ENCODE results near the gene TSHB.

TSHB gene

DNA sequence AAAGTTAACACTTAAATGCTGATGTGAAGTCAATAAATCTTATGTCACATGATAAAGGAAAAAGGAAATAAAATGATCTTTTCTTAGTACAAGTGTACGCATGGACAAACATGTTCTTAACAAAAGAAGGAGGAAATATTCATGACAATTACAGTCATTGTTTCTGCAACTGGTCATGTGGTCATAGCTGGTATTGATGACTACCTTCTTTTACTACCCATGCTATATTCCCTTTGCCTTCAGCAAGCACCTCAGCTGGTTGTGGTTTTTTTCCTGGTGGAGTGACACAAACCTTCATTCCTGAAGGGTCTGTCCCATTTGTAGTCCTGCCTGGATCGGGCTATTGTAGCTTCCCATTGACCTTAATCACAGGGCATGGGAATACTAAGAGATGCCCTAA, 23.4 kb upstream of the TSHB start (continued):
- TF ChIP-seq, protein P1, sequence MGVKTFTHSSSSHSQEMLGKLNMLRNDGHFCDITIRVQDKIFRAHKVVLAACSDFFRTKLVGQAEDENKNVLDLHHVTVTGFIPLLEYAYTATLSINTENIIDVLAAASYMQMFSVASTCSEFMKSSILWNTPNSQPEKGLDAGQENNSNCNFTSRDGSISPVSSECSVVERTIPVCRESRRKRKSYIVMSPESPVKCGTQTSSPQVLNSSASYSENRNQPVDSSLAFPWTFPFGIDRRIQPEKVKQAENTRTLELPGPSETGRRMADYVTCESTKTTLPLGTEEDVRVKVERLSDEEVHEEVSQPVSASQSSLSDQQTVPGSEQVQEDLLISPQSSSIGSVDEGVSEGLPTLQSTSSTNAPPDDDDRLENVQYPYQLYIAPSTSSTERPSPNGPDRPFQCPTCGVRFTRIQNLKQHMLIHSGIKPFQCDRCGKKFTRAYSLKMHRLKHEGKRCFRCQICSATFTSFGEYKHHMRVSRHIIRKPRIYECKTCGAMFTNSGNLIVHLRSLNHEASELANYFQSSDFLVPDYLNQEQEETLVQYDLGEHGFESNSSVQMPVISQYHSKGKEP (tag by site-specific recombination; IDR thresholded peaks at IDR 0.05) = no peak
- TF ChIP-seq ZFP3 (tag by site-specific recombination; IDR thresholded peaks at IDR 0.05; ENCODE audit: low read depth) = no peak
- TF ChIP-seq GLI2 (tag by site-specific recombination; IDR thresholded peaks at IDR 0.05; ENCODE audit: borderline replicate concordance, low read depth) = no peak
- no peak for TF ChIP-seq ZFP41 (tag by site-specific recombination; IDR thresholded peaks at IDR 0.05; ENCODE audit: borderline replicate concordance)
- TF ChIP-seq KLF7 (tag by site-specific recombination; IDR thresholded peaks at IDR 0.05; ENCODE audit: borderline replicate concordance) = no peak
- TF ChIP-seq PRDM1 (tag by site-specific recombination; IDR thresholded peaks at IDR 0.05) = no peak
- TF ChIP-seq ZNF146 (tag by site-specific recombination; IDR thresholded peaks at IDR 0.05) = no peak

DNA sequence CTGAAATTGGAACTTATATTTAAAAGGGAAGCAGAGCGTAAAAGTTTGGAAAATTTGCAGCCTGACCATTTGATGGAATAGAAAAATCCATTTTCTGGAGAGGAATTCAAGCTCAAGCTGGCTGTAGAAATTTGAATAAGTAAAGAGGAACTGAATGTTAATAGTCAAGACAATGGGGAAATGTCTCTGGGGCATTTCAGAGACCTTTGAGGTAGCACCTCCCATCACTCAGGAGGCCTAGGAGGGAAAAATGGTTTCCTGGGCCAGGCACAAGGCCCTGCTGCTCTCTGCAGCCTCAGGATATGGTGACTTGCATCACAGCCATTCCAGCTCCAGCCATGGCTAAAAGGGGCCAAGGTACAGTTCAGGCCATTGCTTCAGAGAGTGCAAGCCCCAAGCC, 17.6 kb upstream of the TSHB start:
- CTCF ChIA-PET = interaction anchor here (0.6 kb wide), 1 partner anchor 1001 kb away, joined by 3 read pairs; no protein-coding TSS in a partner anchor
- Histone ChIP-seq H3K27ac (ENCODE audit: extremely low read depth, low read depth, low read length) (no peak overlapping the region), H3K36me3 (ENCODE audit: control insufficient read depth in 2 of 2, insufficient read depth in 1 of 2, low read length in 2 of 2) (no peaks in the 10 kb centered on the region), H3K4me1 (ENCODE audit: control insufficient read depth, insufficient read depth, low read length) (no peaks in the 10 kb centered on the region), H3K4me3 (ENCODE audit: low read depth, low read length) (no peak overlapping the region), H3K9me3 (ENCODE audit: control insufficient read depth, insufficient read depth, low read depth, low read length) (no peaks in the 10 kb centered on the region)
- POLR2A ChIA-PET = no interaction called here
- TF ChIP-seq ZNF133 (tag by site-specific recombination; IDR thresholded peaks at IDR 0.05) (no peak), ZNF37A (tag by site-specific recombination; IDR thresholded peaks at IDR 0.05) (no peak), ZNF202 (tag by site-specific recombination; IDR thresholded peaks at IDR 0.05; ENCODE audit: borderline replicate concordance) (no peak), ZNF529 (tag by site-specific recombination; IDR thresholded peaks at IDR 0.05; ENCODE audit: insufficient replicate concordance) (no peak), TRIM28 (IDR thresholded peaks at IDR 0.05; ENCODE audit: borderline replicate concordance, low read length) (no peak), ZNF585B (tag by site-specific recombination; IDR thresholded peaks at IDR 0.05) (peak; percentile 27; the same call in 1 of the 2 replicates)

DNA sequence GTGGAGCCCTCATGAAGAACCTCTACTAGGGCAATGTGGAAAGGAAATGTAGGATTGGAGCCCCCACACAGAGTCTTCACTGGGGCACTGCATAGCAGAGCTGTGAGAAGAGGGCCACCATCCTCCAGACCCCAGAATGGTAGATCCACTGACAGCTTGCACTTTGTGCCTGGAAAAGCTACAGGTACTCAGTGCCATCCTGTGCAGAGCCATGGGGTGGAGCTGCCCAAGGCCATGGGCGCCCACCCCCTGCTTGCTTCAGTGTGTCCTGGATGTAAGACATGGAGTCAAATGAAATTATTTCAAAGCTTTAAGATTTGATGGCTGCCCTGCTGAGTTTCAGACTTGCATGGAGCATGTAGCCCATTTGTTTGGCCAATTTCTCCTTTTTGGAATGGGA, 17.2 kb upstream of the TSHB start:
- Histone ChIP-seq H3K36me3 (ENCODE audit: control insufficient read depth in 2 of 2, insufficient read depth in 1 of 2, low read length in 2 of 2) (no peaks in the 10 kb centered on the region), H3K4me3 (ENCODE audit: low read depth, low read length) (no peak overlapping the region), H3K27ac (ENCODE audit: extremely low read depth, low read depth, low read length) (no peak overlapping the region), H3K4me1 (ENCODE audit: control insufficient read depth, insufficient read depth, low read length) (no peaks in the 10 kb centered on the region), H3K9me3 (ENCODE audit: control insufficient read depth, insufficient read depth, low read depth, low read length) (no peaks in the 10 kb centered on the region)
- ChIA-PET CTCF (interaction anchor here (0.6 kb wide), 1 partner anchor 1001 kb away, joined by 3 read pairs; no protein-coding TSS in a partner anchor), POLR2A (no interaction called here)
- no peak for TF ChIP-seq ZBTB7A (tag by site-specific recombination; IDR thresholded peaks at IDR 0.05; ENCODE audit: low read depth)
- TF ChIP-seq ZFHX2 (tag by site-specific recombination; conservative IDR thresholded peaks at IDR 0.05) = no peak

DNA sequence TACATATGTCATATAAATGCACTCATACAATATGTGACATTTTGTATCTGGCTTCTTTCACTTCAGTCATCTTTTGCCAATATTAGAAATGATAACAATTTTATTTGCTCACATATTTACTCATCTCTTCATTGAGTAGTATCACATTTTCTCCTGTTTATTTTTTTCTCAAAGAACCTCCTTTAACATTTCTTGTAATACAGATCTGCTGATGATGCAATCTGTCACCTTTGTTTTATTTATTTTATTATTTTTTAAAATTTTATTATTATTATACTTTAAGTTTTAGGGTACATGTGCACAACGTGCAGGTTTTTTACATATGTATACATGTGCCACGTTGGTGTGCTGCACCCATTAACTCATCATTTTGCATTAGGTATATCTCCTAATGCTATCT, 15.8 kb upstream of the TSHB start:
- Histone ChIP-seq H3K4me3 (ENCODE audit: low read depth, low read length) (no peak overlapping the region), H3K36me3 (ENCODE audit: control insufficient read depth in 2 of 2, insufficient read depth in 1 of 2, low read length in 2 of 2) (no peaks in the 10 kb centered on the region), H3K4me1 (ENCODE audit: control insufficient read depth, insufficient read depth, low read length) (no peaks in the 10 kb centered on the region), H3K9me3 (ENCODE audit: control insufficient read depth, insufficient read depth, low read depth, low read length) (no peaks in the 10 kb centered on the region), H3K27ac (ENCODE audit: extremely low read depth, low read depth, low read length) (no peak overlapping the region)
- CTCF ChIA-PET = interaction anchor here (0.6 kb wide), 1 partner anchor 97 kb away, joined by 3 read pairs; no protein-coding TSS in a partner anchor
- POLR2A ChIA-PET = no interaction called here
- TF ChIP-seq RBAK (tag by site-specific recombination; IDR thresholded peaks at IDR 0.05) (no peak), HOXD13 (CRISPR knock-in tag; IDR thresholded peaks at IDR 0.05; ENCODE audit: borderline replicate concordance) (no peak), KLF1 (tag by site-specific recombination; IDR thresholded peaks at IDR 0.05) (no peak), ZNF324 (tag by site-specific recombination; IDR thresholded peaks at IDR 0.05) (no peak), ZNF121 (tag by site-specific recombination; IDR thresholded peaks at IDR 0.05) (no peak), WT1 (tag by site-specific recombination; IDR thresholded peaks at IDR 0.05) (no peak), ZFP41 (tag by site-specific recombination; IDR thresholded peaks at IDR 0.05; ENCODE audit: borderline replicate concordance) (no peak), SP7 (tag by site-specific recombination; IDR thresholded peaks at IDR 0.05) (no peak), ZNF426 (tag by site-specific recombination; IDR thresholded peaks at IDR 0.05) (no peak)
- TF ChIP-seq, protein P2, sequence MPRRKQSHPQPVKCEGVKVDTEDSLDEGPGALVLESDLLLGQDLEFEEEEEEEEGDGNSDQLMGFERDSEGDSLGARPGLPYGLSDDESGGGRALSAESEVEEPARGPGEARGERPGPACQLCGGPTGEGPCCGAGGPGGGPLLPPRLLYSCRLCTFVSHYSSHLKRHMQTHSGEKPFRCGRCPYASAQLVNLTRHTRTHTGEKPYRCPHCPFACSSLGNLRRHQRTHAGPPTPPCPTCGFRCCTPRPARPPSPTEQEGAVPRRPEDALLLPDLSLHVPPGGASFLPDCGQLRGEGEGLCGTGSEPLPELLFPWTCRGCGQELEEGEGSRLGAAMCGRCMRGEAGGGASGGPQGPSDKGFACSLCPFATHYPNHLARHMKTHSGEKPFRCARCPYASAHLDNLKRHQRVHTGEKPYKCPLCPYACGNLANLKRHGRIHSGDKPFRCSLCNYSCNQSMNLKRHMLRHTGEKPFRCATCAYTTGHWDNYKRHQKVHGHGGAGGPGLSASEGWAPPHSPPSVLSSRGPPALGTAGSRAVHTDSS (tag by site-specific recombination; IDR thresholded peaks at IDR 0.05) = no peak
- TF ChIP-seq, protein P3, sequence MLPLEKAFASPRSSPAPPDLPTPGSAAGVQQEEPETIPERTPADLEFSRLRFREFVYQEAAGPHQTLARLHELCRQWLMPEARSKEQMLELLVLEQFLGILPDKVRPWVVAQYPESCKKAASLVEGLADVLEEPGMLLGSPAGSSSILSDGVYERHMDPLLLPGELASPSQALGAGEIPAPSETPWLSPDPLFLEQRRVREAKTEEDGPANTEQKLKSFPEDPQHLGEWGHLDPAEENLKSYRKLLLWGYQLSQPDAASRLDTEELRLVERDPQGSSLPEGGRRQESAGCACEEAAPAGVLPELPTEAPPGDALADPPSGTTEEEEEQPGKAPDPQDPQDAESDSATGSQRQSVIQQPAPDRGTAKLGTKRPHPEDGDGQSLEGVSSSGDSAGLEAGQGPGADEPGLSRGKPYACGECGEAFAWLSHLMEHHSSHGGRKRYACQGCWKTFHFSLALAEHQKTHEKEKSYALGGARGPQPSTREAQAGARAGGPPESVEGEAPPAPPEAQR (tag by site-specific recombination; IDR thresholded peaks at IDR 0.05) = no peak

Measured in HEK293 (cell line).